GM18909 (cell line): ENCODE measurements around the gene FABP3.

ENCODE experiments used
- ATAC-seq: cut with Tn5 transposase; IDR thresholded peaks from one replicate; pipeline ENCODE4 v1.9.1; 2021; ENCODE audit warnings: mild to moderate bottlenecking; ENCODE audit not compliant: unreplicated experiment, poor library complexity

The FABP3 gene

DNA sequence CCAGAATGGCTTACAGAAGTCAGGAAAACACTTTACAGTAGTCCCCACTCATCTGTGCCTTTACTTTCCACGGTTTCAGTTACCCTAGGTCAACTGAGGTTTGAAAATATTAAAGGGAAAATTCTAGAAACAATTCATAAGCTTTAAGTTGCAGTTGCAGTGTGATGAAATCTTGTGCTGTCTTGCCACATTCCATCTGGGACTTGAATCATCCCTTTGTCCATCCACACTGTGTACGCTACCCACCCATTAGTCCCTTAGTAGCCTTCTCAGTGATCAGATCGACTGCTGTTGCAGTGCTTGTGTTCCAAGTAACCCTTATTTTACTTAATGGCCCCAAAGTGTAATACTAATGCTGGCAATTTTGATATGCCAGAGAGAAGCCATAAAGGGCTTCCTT is 45.5 kb downstream of the FABP3 start:
- ATAC-seq, result no peak

DNA sequence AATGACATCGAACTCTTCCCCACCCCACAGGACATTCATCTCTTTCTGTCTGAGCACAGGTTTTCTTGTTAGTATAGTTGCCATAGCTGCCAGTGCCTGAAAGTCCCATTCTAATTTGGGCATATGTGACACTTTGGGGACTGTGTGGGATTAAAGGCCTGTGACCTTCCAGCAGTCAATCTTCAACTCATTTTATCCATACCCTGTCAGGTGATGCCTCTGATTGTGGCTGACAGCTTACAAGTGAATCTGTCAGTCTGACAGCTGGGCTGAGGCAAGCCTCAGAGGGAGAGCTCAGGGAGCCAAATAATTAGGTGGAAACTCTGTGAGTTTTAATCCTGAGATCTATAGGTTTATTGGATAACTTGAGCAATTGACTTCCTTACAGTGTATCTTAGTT is 46.4 kb downstream of the FABP3 start:
- ATAC-seq, result no peak

DNA sequence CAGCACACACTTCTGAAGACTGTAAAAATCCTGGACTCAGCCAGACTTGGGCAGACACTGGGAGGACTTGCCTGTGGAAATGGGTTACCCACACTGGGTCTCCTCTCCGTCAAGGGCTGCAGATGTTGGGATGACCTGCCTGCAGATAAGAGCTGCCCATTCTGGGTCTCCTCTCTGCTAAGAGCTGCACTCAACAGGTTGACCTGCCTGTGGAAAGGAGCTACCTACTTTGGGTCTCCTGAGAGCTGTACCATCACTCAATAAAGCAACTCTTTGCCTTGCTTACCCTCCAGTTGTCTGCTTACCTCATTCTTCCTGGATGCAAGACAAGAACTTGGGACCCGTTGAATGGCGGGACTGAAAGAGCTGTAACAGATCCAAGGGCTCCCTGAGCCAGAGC is 47.9 kb downstream of the FABP3 start:
- ATAC-seq, result no peak

- ATAC-seq, result no peak
These were observed 48.8 kb downstream of the FABP3 start for GRCh38 chr1:31324093-31324492.

GRCh38 chr1:31318146-31318545 is 54.7 kb downstream of the FABP3 start:
- no peak for ATAC-seq

DNA sequence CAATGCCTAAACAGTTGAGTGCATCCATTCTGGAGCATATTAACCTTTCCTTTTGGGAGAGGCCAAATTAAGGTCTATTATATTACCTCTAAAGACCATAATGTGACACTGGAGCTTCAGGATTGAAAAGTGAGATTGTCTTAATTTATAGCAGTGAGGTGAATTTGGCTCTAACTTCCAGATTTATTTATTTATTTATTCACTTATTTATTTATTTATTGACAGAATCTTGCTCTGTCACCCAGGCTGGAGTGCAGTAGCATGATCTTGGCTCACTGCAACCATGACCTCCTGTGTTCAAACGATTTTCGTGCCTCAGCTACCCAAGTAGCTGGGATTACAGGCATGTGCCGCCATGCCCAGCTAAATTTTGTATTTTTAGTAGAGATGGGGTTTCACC is 57.0 kb downstream of the FABP3 start:
- no peak for ATAC-seq
